ENCODE data around the gene RFX3. TPM values are rescaled to one million over a fixed set of nuclear protein-coding genes. Genes with fewer than 3 reads are reported as not detected.

Gene RFX3
- total RNA-seq, 1 donor from 2014 or later, result 18.5 TPM

- Mint-ChIP-seq H3K36me3 (ENCODE audit: low read depth, unreplicated experiment) (no peaks in the 10 kb centered on the region), H3K9me3 (ENCODE audit: unreplicated experiment) (no peaks in the 10 kb centered on the region), H3K4me1 (ENCODE audit: unreplicated experiment) (peaks cover 4% of the 10 kb centered on the region), H3K27me3 (ENCODE audit: unreplicated experiment) (no peaks in the 10 kb centered on the region), H3K27ac (ENCODE audit: unreplicated experiment) (no peak overlapping the region), H3K4me3 (ENCODE audit: unreplicated experiment) (no peak overlapping the region)
- TF ChIP-seq CTCF (IDR thresholded peaks at IDR 0.05; ENCODE audit: unreplicated experiment), result no peak
- DNase-seq (ENCODE audit: low spot score), result no peak
Measured at GRCh38 chr9:3495855-3496254, 29.9 kb downstream of the RFX3 start.

GRCh38 chr9:3492214-3492613, 33.6 kb downstream of the RFX3 start:
- Mint-ChIP-seq H3K27me3 (ENCODE audit: unreplicated experiment) (no peaks in the 10 kb centered on the region), H3K9me3 (ENCODE audit: unreplicated experiment) (no peaks in the 10 kb centered on the region), H3K36me3 (ENCODE audit: low read depth, unreplicated experiment) (no peaks in the 10 kb centered on the region), H3K4me3 (ENCODE audit: unreplicated experiment) (no peak overlapping the region), H3K27ac (ENCODE audit: unreplicated experiment) (no peak overlapping the region), H3K4me1 (ENCODE audit: unreplicated experiment) (no peaks in the 10 kb centered on the region)
- no peak for TF ChIP-seq CTCF (IDR thresholded peaks at IDR 0.05; ENCODE audit: unreplicated experiment)
- DNase-seq (ENCODE audit: low spot score), result no peak

GRCh38 chr9:3491450-3491849, 34.4 kb downstream of the RFX3 start:
- no peak for TF ChIP-seq CTCF (IDR thresholded peaks at IDR 0.05; ENCODE audit: unreplicated experiment)
- H3K9me3 Mint-ChIP-seq (ENCODE audit: unreplicated experiment), result no peaks in the 10 kb centered on the region
- no peaks in the 10 kb centered on the region for H3K27me3 Mint-ChIP-seq (ENCODE audit: unreplicated experiment)
- no peak for DNase-seq (ENCODE audit: low spot score)
- no peaks in the 10 kb centered on the region for H3K4me1 Mint-ChIP-seq (ENCODE audit: unreplicated experiment)
- no peak overlapping the region for H3K4me3 Mint-ChIP-seq (ENCODE audit: unreplicated experiment)
- H3K27ac Mint-ChIP-seq (ENCODE audit: unreplicated experiment), result no peak overlapping the region
- no peaks in the 10 kb centered on the region for H3K36me3 Mint-ChIP-seq (ENCODE audit: low read depth, unreplicated experiment)

- H3K9me3 Mint-ChIP-seq (ENCODE audit: unreplicated experiment), result no peaks in the 10 kb centered on the region
- no peak for DNase-seq (ENCODE audit: low spot score)
- H3K4me3 Mint-ChIP-seq (ENCODE audit: unreplicated experiment), result no peak overlapping the region
- H3K4me1 Mint-ChIP-seq (ENCODE audit: unreplicated experiment), result no peaks in the 10 kb centered on the region
- TF ChIP-seq CTCF (IDR thresholded peaks at IDR 0.05; ENCODE audit: unreplicated experiment), result no peak
- no peak overlapping the region for H3K27ac Mint-ChIP-seq (ENCODE audit: unreplicated experiment)
- H3K36me3 Mint-ChIP-seq (ENCODE audit: low read depth, unreplicated experiment), result no peaks in the 10 kb centered on the region
- no peaks in the 10 kb centered on the region for H3K27me3 Mint-ChIP-seq (ENCODE audit: unreplicated experiment)
Measured at GRCh38 chr9:3490957-3491356, 34.8 kb downstream of the RFX3 start.

GRCh38 chr9:3482578-3482977, 43.2 kb downstream of the RFX3 start:
- no peak for DNase-seq (ENCODE audit: low spot score)
- H3K4me1 Mint-ChIP-seq (ENCODE audit: unreplicated experiment), result peaks cover 12% of the 10 kb centered on the region
- no peaks in the 10 kb centered on the region for H3K9me3 Mint-ChIP-seq (ENCODE audit: unreplicated experiment)
- no peak overlapping the region for H3K27ac Mint-ChIP-seq (ENCODE audit: unreplicated experiment)
- H3K4me3 Mint-ChIP-seq (ENCODE audit: unreplicated experiment), result no peak overlapping the region
- H3K36me3 Mint-ChIP-seq (ENCODE audit: low read depth, unreplicated experiment), result no peaks in the 10 kb centered on the region
- no peaks in the 10 kb centered on the region for H3K27me3 Mint-ChIP-seq (ENCODE audit: unreplicated experiment)
- no peak for TF ChIP-seq CTCF (IDR thresholded peaks at IDR 0.05; ENCODE audit: unreplicated experiment)
